ENCODE data around the gene CEP85.
A peak's percentile ranks its signal among the peaks of the same experiment; 100 is the strongest.
"Not testable (repeated sequence)": the region's sequence is repeated elsewhere in the genome, so short reads cannot be mapped to it uniquely, and the experiment has no call there.

CEP85 gene

DNA sequence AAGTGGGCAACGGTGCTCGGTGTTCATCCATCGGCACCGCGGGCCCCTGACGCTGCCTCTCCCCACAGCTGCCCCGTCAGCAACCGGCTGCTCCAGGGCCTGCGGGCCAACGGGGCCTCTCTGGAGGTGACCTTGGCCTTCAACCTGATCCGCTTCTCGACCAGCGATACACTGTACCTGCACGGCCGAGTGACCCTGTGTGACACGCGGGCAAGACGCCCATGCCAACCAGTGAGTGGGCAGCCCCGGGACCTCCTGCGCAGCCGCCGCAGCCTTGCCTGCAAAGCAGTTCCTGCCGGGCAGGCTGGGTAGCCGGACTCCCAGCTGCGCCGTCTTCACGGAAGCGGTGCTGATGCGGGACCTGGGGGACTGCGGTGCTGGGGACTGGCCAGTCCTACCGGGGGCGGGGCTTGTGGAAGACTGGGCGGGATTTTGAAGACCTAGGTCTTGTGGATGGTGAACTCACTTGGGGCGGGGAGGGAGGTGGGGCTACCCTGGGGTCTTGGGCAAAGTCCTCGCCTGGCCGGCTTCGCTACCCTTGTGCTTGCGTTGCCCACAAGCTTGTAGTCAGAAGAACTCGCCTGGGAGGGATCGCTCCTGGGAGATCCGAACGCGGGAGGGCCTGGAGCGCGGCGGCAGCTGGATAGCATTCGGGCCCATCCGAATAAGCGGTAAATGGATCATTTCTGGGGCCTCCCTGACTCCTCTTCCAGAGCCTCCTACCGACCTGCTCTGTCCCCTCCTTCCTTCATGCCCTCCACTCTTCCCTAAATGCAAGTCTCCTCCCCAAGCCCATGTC is 8.8 kb upstream of the CEP85 start:
- DNase-seq, result peak; percentile 75

- DNase-seq, result not testable (repeated sequence)
Observed at GRCh38 chr1:26230682-26231081, 3.3 kb upstream of the CEP85 start.

- peak; percentile 35 for DNase-seq
Observed at GRCh38 chr1:26234644-26235370, 807 bp downstream of the CEP85 start.

GRCh38 chr1:26237230-26237966 is 3.4 kb downstream of the CEP85 start:
- no peak for DNase-seq

DNA sequence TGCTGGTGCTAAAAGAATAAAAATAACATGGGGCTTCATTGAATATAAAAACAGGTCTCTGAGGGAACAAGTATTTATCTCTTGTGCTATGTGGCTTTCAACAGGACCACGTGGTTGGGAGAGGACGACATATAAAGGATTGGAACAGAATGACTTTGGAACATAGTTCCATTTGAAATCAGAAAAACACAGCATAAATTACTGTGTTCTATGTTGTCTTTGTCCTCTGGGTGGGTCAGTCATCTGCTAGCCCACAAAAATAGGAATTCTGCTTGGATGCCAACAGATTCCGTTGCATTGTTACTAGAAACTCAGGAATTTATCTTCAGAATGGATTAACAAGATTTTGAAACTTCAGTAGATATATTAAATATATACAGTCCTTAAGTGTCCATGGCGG is 5.9 kb downstream of the CEP85 start:
- no peak for DNase-seq

DNA sequence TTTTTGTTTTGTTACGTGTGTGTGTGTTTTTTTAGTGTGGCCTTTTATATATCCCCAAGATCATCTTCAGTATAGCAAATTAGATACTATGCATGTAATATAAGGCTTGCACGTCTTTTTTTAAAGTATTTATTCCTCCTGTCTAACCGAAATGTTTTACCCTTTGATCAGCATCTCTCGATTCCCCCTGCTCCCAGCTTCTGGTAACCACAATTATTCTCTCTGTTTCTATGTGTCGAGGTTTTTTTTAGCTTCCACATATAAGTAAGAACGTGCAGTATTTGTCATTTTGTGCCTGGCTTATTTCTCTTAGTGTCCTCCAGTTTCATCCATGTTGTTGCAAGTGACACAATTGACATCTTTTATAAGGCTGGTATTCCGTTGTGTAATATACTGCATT is 18.7 kb downstream of the CEP85 start:
- no peak for DNase-seq

DNA sequence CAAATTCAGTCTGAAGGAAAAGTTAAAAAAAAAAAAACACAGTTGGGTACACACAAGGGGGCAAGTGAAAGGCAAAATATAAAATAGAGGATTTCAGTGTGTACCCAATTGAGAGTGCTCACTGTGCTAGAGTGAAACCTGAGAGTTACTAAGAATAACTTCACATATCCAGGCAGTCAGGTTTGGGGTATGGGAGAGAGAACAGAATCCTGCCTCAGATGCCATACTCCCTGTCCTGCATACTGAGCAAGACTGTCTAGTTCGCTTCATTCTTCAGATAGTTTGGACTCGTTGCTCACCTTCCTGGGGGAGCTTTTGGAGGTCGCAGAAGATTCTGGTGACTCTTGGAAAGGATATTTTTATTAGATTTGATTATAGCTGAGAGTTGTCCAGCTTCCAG is 20.4 kb downstream of the CEP85 start:
- DNase-seq, result no peak

DNA sequence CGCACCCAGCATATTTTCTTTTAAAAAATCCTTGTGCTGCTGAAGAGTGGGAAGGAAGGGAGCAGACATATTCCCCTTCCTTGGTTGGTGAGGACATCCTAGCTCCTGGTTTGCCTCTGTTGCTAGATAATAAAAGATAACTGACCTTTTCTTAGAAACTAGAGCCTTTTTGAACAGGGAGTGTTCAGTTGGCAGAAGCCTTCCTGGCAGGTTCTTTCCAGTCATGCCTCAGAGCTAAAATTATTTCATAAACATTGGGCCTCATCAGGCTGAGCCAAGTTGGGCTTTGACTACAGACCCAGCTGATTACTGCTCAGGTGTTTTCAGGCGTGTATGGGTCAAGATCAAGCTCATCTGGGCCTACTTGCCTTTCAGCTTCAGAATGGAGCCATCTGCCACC is 23.2 kb downstream of the CEP85 start:
- DNase-seq, result no peak

GRCh38 chr1:26259005-26259404 is 25.0 kb downstream of the CEP85 start:
- no peak for DNase-seq

- DNase-seq, result peak; percentile 17
Observed at GRCh38 chr1:26259578-26259977, 25.6 kb downstream of the CEP85 start.

- DNase-seq, result no peak
Observed at GRCh38 chr1:26263212-26263611, 29.2 kb downstream of the CEP85 start.

- no peak for DNase-seq
Observed at GRCh38 chr1:26265405-26265804, 31.4 kb downstream of the CEP85 start.

- no peak for DNase-seq
Observed at GRCh38 chr1:26268290-26269197, 34.5 kb downstream of the CEP85 start.

DNA sequence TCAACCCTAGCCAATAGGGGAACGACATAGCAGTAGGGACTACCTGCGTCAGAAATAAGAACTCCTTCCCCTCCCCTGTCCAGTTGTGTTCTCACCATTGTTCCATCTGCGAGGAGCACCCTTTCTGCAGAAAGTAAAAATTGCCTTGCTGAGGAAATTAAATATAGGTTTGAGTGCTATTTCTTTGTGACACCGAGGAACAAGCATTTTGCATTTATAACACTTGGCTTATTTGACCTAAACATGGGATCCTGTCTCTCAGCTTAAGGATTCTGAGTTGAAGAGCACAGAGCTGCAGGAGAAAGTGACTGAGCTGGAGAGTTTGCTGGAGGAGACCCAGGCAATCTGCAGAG is 35.2 kb downstream of the CEP85 start:
- DNase-seq, result no peak

DNA sequence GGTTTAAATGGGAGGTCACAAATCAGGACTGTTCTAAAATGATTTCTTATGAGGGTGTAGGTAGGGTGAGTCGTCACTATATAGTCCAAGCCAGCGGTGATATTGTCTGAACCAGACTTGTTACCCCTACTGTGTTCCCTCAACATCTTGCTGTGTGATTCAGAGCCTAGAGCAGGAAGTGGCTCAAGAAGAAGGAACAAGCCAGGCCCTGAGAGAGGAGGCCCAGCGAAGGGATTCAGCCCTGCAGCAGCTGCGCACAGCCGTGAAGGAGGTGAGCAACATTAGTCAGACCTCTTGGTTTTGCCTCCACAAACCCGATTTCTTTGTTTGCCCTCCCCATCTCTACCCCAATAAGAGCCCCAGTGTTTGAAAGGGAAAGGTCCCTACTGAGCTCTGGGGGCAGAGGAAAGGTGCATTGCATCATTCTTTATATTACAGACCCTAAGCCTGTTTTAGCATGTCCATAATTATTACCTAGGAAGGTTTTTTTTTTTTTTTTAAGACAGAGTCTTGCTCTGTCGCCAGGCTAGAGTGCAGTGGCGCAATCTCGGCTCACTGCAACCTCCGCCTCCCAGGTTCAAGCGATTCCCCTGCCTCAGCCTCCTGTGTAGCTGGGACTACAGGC is 40.9 kb downstream of the CEP85 start:
- DNase-seq, result peak; percentile 41

DNA sequence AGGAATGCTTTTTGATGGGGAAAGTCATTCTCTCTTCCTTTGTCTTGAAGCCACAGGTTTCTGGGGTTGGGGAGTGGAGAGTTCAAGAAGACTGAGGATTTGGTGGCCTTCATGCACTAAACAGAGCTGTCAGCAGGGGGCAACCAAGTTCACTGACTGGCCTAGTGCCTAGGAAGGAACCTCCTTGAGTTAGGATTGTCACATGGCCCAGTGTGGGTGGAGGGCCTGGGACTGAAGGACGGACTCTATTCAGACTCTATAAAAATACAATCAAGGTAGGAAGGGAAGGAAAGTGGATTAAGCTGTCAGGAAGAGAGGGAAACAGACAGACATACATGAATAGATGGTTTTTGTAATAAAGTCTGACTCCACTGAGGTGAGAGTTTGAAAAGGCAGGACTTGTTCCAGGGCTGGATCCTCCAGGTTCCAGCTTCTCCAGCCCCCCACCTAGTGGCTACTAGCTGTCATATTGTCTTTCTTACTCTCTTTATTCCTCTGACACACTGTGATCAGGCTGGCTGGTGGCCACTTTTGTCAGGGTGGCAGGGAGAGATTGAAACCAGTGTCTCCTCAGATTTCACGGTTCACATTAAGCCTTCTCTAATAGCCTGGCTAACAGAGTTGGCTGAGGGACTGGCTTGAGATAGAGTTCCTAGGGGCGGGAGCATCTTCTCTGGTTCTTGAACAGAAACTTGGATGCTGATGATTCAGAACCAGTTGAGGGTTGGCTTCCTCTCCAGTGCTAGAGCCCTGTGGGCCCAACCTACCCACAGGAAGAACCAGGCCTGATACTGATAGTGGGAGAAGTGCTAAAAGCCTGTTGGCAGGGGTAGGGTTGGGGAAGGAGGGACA is 41.8 kb downstream of the CEP85 start:
- peak; percentile 87 for DNase-seq

GRCh38 chr1:26276432-26276838 is 42.4 kb downstream of the CEP85 start:
- no peak for DNase-seq

DNA sequence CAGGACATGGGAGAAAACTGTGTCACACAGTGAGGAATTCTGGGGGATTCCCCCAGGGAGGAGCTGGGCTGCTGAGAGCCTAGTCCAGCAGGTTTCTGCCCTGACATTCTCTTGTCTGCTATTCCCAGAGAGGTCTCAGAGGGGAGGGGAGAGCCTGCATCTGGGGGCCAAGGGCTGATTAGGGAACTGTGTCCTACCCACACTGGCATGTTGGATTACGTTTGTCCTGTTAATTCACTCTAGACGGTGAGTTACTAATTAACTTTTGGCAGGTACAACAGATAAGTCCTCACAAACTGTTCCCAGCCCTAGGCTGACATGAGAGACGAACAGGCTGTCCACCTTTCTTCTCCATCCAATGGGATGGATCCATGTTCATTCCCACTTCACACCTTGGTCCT is 43.3 kb downstream of the CEP85 start:
- DNase-seq, result no peak

DNA sequence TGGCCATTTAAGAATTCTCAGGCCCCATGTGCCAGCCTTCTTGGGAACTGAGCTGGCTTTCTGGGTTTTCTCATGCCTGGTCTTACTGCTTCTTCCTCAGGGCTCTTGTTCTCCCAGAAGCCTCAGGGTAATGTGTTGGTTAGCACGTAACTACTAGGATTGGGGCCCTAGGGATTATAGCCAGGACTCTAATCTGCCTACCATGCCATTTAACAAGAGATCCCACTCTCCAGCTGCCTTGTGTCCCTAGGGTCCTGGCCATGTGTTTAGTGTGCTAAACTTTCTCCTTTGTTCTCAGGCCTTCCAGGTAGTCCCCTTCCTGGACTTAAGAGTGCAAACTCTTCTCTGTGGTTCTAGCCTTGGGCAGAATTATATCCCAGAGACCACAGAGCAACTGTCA is 43.7 kb downstream of the CEP85 start:
- no peak for DNase-seq

DNA sequence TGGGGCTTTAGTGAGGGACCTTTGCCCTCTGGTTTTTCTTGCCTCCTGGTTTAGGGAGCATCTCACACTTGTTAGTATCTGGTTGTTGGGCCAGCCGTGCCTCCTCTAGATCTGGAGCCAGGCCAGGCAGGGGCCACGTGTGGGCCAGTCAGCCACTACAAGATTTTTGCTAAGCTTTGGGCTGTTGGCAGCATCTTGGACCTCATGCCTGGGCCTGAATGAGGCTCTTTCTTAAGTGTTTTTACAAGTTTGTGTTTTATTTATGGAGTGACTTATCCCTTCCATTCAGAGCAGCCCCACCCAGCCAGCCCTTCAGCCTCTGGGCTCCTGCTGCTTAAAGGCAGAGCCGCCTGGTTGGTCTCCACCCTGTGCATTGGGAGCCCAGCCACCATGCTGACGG is 44.3 kb downstream of the CEP85 start:
- no peak for DNase-seq

Measured in femur (tissue), 1 donor.